HFFc6 (cell line): ENCODE results near the gene CFAP53. TPM values are rescaled to one million over a fixed set of nuclear protein-coding genes. Genes with fewer than 3 reads are reported as not detected.
"Not testable (repeated sequence)": the region's sequence is repeated elsewhere in the genome, so short reads cannot be mapped to it uniquely, and the experiment has no call there.

Experiments used
- DNase-seq: peaks from one replicate; pipeline ENCODE4 v3.0.0-alpha.2; 2018
- H3K27ac Mint-ChIP-seq: 2 replicates; pipeline ENCODE4 v1.8.0; 2020; ENCODE audit warnings: mild to moderate bottlenecking, mixed read lengths
- H3K27me3 Mint-ChIP-seq: 2 replicates; pipeline ENCODE4 v1.8.0; 2021; ENCODE audit warnings: mild to moderate bottlenecking, moderate library complexity, mixed read lengths; ENCODE audit not compliant: insufficient read depth
- H3K36me3 Mint-ChIP-seq: 2 replicates; pipeline ENCODE4 v1.8.0; 2021; ENCODE audit warnings: low read depth, mixed read lengths
- H3K4me1 Mint-ChIP-seq: 2 replicates; pipeline ENCODE4 v1.8.0; 2020; ENCODE audit warnings: low read depth, mixed read lengths
- H3K4me3 Mint-ChIP-seq: 2 replicates; pipeline ENCODE4 v1.8.0; 2020; ENCODE audit warnings: mild to moderate bottlenecking, moderate library complexity, mixed read lengths
- H3K9me3 Mint-ChIP-seq: 2 replicates; pipeline ENCODE4 v1.8.0; 2020; ENCODE audit warnings: mild to moderate bottlenecking, mixed read lengths
- total RNA-seq, 6 experiments: library from RNA; stranded (reverse); fragmentation: NEBNext Ultra II Directional; extraction: Animal tissue kit (Norgen Biotek cat#: 25700); gene quantifications; 2 replicates in 1 of 6; 3 replicates in 5 of 6; pipeline ENCODE4 v1.2.3, GENCODE V29; 2021
- TF ChIP-seq, protein P1 (sequence below): fragments of 200-600 bp; sonication (generic); IDR thresholded peaks from 2 replicates; pipeline ENCODE4 v1.5.0; 2021; ENCODE audit warnings: antibody characterized with exemption, mild to moderate bottlenecking

The CFAP53 gene
- total RNA-seq, 6 experiments from 2014 or later, result 0.10 to 0.17 (median 0.14) TPM; not detected in 3

- Mint-ChIP-seq H3K27ac (no peak overlapping the region), H3K27me3 (peaks cover 12% of the 10 kb centered on the region), H3K4me3 (peak overlapping the region; percentile 14), H3K36me3 (peaks cover 21% of the 10 kb centered on the region), H3K9me3 (no peaks in the 10 kb centered on the region), H3K4me1 (peaks cover 22% of the 10 kb centered on the region)
- no peak for DNase-seq
- TF ChIP-seq, protein P1, sequence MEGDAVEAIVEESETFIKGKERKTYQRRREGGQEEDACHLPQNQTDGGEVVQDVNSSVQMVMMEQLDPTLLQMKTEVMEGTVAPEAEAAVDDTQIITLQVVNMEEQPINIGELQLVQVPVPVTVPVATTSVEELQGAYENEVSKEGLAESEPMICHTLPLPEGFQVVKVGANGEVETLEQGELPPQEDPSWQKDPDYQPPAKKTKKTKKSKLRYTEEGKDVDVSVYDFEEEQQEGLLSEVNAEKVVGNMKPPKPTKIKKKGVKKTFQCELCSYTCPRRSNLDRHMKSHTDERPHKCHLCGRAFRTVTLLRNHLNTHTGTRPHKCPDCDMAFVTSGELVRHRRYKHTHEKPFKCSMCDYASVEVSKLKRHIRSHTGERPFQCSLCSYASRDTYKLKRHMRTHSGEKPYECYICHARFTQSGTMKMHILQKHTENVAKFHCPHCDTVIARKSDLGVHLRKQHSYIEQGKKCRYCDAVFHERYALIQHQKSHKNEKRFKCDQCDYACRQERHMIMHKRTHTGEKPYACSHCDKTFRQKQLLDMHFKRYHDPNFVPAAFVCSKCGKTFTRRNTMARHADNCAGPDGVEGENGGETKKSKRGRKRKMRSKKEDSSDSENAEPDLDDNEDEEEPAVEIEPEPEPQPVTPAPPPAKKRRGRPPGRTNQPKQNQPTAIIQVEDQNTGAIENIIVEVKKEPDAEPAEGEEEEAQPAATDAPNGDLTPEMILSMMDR, result no peak
Measured at GRCh38 chr18:50289108-50289443, 22.8 kb upstream of the CFAP53 start.

- H3K36me3 Mint-ChIP-seq, result peaks cover 26% of the 10 kb centered on the region
- peak overlapping the region; percentile 88 for H3K27ac Mint-ChIP-seq
- H3K4me1 Mint-ChIP-seq, result peaks cover 26% of the 10 kb centered on the region
- not testable (repeated sequence) for H3K9me3 Mint-ChIP-seq, DNase-seq
- peak overlapping the region; percentile 100 for H3K4me3 Mint-ChIP-seq
- H3K27me3 Mint-ChIP-seq, result peaks cover 11% of the 10 kb centered on the region
Measured at GRCh38 chr18:50288348-50289107, 22.2 kb upstream of the CFAP53 start.

- Mint-ChIP-seq H3K4me1 (peaks cover 26% of the 10 kb centered on the region), H3K36me3 (peaks cover 35% of the 10 kb centered on the region), H3K4me3 (peak within 1 kb of the TSS; percentile 100), H3K27me3 (peaks cover 13% of the 10 kb centered on the region), H3K27ac (peak within 1 kb of the TSS; percentile 88), H3K9me3 (no peaks in the 10 kb centered on the region)
- TF ChIP-seq, protein P1, result peak; percentile 75
- DNase-seq, result peak; percentile 99
Measured at GRCh38 chr18:50287441-50288347, 21.4 kb upstream of the CFAP53 start, which contains the start of gene CXXC1. Gene CXXC1, minus strand, starts transcription at chr18:50287692. Its CDS starts 103 bp downstream, at chr18:50287589.

DNA sequence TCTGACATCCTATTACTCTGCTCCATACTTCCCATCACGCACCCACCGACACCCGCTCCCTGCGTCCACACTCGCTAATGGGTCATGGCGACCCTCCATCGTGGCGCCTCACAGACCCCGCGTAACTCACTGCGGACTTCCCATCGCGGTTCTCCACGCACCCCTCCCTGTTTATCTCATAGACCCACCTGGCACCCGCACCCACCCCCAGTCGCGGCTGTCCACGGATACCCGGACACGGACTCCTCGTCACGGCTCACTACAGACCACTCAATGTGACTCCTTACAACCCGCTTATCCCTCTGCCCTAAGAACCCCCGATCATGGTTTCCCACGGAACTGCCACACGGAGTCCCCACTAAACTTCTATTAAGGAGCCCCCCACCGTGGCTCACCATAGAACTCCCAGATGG lies 20.7 kb upstream of the CFAP53 start:
- no peak for DNase-seq
- peak overlapping the region; percentile 100 for H3K4me3 Mint-ChIP-seq
- peaks cover 26% of the 10 kb centered on the region for H3K4me1 Mint-ChIP-seq
- H3K27me3 Mint-ChIP-seq, result peaks cover 7% of the 10 kb centered on the region
- peaks cover 40% of the 10 kb centered on the region for H3K36me3 Mint-ChIP-seq
- H3K27ac Mint-ChIP-seq, result peak overlapping the region; percentile 88
- TF ChIP-seq, protein P1, result no peak
- H3K9me3 Mint-ChIP-seq, result no peaks in the 10 kb centered on the region

- Mint-ChIP-seq H3K4me3 (peak overlapping the region; percentile 100), H3K27ac (peak overlapping the region; percentile 88), H3K36me3 (peaks cover 40% of the 10 kb centered on the region), H3K4me1 (peaks cover 26% of the 10 kb centered on the region), H3K9me3 (no peaks in the 10 kb centered on the region), H3K27me3 (peaks cover 7% of the 10 kb centered on the region)
- DNase-seq, result peak; percentile 38
- TF ChIP-seq, protein P1, result 0 out of 2 replicates have a peak, but pooled peaks have one; percentile 18
Measured at GRCh38 chr18:50286391-50287027, 20.2 kb upstream of the CFAP53 start.
